Kidney glomerular epithelial cell (primary cell): ENCODE data around the gene NT5C2.
"Not testable (repeated sequence)": the region's sequence is repeated elsewhere in the genome, so short reads cannot be mapped to it uniquely, and the experiment has no call there.

ENCODE experiments used
- DNase-seq: peaks from one replicate; lab custom pipeline; 2025; lab: John Stamatoyannopoulos, UW

The NT5C2 gene

GRCh38 chr10:103083977-103084320 is 109.1 kb downstream of the NT5C2 start:
- no peak for DNase-seq

DNA sequence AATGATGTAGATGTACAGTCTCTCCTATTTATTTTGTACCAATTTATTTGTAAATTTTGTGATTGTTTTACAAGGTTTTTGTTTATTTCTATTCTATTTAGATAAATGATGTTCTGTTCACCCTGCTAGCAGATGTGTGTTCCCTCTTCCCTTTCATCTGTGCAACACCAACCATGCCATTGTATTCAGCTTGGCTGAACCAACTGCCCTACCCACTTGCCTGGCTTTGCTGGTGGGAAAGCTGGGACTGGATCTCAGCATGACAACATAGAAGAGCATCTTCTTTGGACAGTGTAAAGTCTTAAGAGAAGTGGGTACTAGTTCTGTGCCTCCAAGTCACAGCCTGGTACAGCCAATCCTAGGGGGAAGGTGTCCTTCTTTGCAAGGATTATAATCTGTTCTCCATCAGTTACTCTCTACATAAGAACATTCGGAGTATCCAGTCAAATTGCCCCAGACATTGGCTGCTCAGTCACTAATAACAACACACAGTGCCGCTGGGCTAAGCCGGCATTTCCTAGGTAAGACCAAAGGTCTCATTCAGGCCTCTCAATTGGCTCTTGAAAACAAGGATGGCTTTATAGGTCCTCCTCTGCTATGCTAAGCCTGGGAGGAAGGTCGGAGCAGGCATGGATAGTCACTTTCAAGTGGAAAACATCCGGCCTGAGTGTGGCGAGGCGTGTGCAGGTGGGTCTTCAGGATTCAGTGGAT is 109.7 kb downstream of the NT5C2 start:
- no peak for DNase-seq

GRCh38 chr10:103082683-103083082 is 110.4 kb downstream of the NT5C2 start:
- no peak for DNase-seq

DNA sequence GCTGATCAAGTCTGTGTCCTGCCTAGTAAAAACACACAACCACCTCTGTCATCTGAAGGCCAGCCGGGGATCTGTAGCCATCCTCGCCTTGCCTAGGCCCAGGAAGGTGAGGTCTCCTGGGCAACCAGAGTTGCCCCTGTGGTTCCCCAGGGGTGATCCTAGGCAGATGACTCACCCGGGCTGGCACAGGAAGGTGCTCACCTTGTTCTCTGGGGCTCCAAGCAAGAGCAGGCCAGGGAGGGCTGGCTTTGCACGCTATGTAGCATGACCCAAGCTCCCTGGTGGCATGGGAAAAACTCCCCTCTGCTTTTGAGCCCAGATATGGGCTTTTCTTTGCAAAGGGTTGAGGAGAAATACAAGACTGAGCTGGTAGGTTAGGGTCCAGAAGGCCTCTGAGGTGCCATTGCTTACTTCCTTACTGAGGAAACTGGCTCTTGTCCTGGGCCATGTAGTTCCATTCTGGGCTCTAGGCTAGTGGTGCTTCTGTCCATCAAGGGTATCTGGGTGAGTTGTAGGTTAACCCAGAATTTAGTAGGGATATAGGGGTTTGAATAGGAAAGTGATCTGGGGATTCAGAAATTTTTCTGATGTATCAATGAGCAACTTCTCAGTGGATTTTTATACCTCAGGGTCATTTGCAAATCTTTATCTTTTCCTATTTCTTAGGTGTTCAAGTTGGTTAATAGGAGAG is 112.0 kb downstream of the NT5C2 start:
- DNase-seq = no peak

DNA sequence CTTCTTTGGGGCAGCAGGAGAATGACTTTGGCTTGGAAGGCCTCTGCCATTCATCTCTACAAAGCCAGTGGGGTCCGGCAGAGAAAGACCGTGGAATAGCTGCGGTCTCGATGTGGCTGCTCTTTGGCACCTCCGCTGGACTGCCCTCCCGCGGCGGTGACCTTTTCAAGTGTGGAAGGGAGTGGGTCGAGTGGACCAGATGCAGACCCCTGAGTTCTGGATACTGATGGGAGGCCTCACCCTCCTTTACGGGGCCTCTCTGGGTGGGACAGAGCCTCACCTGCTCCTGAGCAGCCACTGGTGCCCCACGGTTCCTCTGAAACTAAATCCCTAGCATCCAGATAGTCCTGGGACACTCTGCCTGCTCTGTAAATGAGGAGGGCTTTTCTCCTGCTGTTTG is 113.1 kb downstream of the NT5C2 start:
- DNase-seq = no peak

GRCh38 chr10:103079100-103079499 is 114.0 kb downstream of the NT5C2 start:
- no peak for DNase-seq

DNA sequence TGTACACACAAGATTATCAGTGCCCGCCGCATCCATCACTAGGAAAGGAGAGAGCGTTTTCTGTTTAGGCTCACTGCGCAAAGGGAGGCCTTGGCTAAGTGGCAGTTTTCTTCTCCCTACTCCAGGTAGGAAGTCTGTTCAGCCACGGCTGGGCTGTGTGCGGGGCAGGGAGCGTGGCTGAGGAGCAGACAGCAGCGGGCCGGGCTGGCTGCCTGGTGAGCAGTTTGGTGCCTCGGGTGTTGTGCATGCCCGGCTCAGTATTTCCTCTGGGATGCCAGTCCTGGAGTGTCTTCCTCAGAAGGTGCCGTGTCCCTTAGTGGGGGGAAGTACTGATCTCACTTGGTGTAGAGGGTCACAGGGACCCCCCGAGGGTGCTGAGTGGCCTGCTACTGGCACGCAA is 114.4 kb downstream of the NT5C2 start:
- no peak for DNase-seq

DNA sequence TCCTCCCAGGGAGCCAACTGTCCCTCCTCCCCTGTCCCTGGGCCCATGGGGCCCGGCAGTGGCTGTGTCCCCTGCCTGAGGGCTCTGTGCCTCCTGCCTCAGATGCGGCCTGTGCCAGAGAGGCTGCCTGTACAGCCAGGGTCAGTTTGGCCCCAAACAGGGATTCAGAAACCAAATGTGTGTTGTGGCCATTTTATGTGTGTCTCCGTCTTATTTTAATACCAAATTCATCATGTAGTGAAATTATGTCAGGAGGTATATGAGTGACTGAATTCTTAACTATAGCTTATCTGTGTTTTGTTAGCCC is 114.8 kb downstream of the NT5C2 start:
- no peak for DNase-seq

- DNase-seq = no peak
Observed at GRCh38 chr10:103077491-103078308, 115.4 kb downstream of the NT5C2 start.

DNA sequence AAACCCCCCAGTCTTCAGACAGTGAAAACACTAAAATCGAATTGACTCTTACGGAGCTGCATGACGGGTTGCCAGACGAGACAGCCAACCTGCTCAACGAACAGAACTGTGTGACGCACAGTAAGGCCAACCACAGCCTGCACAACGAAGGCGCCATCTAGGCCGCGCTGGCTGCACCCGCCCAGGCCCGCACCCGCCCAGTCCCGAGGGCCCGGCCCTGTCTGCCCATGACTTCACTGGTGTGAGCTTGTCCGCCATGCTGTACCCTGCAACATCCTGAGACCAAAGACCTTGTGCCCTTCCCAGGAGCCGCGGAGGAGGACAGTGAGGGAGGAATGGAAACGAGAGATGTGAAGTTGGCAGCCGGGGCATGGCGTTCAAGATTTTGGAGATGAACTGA is 116.1 kb downstream of the NT5C2 start:
- DNase-seq = no peak

DNA sequence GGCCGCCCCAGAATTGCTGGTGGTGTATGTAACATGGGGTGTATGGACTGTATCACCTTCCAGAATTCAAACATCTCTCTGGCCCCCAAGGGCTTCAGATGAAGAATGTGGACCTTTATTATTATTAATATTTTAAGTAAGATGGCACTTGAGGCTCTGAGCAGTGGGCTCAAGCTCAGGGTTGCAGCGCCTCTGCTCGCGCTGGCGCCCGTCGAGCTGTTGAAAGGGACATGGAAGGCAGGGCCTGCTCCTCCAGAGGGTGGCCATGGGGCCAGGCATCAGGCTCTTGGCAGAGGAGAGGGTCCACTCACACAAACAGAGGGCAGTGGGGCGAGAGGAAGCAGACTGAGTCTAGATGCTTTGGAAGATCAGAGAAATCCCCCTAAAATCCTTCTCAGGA is 120.2 kb downstream of the NT5C2 start:
- DNase-seq = no peak

DNA sequence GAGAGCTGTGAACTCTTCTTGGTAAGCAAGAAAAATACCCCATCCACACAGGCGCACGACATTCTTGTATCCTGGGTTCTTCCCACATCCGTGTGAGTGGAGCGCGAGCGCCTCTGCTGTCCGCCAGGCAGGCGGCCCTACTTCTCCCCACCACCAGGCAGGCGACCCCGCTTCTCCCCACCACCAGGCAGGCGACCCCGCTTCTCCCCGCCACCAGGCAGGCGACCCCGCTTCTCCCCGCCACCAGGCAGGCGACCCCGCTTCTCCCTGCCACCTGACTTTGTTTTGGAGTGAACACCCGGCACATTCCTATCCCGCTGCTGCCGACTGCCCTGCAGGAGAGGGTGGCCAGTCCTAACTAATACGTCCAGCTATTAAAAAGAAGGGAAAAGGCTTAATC is 120.8 kb downstream of the NT5C2 start:
- no peak for DNase-seq

GRCh38 chr10:103069453-103070331 is 123.4 kb downstream of the NT5C2 start:
- DNase-seq = peak; percentile 58

GRCh38 chr10:103067956-103068355 is 125.1 kb downstream of the NT5C2 start:
- no peak for DNase-seq

GRCh38 chr10:103067484-103067883 is 125.6 kb downstream of the NT5C2 start:
- no peak for DNase-seq

- DNase-seq = not testable (repeated sequence)
Observed at GRCh38 chr10:103067099-103067477, 126.0 kb downstream of the NT5C2 start.

DNA sequence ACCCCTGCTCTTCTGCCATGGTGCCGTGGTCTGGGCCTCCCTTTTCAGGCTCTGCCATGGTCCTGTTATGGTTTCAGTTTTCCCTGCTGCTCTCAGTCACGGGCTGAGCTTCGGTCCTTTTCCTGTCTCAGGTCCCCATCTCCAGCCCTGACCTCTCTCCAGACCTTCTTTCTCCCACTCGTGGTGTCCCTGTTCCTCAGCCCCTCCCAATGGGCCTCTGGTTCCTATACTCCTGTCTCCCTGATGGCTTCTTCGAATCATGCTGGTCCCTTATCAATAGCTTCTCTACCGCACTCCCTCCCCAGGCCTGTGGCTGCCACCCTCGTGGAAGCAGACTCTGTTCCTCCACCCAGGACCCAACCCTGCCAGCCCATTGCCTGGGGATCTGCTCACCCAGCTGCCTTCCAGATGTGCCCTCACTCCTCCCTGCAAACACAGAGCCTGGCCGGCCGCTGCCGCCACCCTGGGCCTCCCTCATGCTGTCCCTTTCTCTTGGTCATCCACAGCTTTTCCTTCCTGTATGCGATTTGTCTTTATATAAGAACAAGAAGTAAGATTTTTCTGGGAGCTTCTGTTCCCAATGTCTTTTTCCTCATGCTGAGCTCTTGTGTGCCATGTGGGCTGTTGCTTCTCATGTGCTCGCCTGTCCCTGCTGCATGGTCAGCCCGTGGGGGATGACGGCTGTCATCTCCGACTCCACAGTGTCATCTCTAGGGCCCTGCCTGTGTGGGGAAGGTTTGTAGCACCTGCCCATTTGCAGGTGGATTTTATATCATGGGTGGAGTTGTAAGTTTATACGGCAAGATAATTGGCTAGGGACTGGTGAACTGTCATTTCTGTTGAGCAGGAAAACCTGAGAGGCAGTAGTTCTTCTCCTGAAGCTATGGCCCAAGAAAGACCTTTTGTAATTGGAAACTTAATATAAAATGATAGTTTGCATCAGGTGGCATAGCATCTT is 126.7 kb downstream of the NT5C2 start:
- DNase-seq = no peak

- DNase-seq = no peak
Observed at GRCh38 chr10:103064956-103065355, 128.1 kb downstream of the NT5C2 start.

DNA sequence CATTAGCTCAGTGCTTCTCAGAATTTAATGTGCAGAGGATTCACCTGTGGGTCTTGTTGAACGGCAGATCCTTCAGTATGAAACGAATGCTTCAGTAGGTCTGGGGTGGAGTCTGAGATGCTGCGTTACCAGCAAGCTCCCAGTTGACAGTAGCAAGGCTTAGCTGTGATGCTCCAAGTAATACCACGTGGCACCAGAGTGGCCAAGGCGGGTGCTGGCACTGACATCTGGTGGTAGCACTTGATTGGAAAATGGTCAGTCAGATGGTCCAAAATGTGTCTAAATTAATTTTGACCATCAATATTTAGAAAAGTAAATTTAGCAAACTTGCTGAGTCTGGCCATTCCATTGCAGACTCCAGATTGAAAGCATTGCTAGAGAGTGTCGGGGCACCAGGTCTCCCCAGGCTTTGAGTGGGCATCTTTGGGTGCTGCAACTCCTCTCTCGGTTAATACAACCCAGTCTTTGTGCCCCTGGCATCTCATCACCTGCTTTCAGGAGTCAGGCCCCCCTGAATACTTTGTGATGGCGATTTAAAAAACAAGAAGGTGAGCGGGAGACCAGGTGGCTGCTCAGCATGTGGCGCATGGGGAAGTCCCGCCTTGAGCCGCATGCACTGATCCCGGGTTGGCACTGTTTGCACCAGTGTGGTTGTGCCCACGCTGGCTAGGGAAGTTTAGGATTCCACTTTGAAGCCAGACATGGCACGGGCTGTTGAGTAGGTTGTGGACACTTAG is 130.1 kb downstream of the NT5C2 start:
- no peak for DNase-seq

DNA sequence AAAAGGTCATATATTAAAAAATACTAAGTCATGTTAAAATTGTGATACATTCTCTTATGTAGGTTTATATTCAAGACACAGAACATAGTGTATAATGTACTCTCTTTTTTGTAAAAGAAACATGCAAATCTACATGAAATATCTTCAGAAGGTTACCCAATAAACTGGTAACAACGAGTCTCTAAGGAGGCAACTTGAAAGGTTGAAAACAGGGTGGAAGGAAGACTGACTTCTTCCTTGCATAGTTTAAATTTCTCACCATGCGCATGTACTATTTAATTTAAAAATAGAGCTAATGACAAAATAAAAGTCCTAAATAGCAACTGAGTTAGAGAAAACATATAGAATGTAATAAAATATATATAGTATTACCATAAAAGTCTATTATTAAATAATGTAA is 132.5 kb downstream of the NT5C2 start:
- DNase-seq = no peak
